Right lobe of liver (tissue), 6 donors: Measurements from ENCODE around the gene OSBPL5. TPM values are rescaled to one million over a fixed set of nuclear protein-coding genes. Genes with fewer than 3 reads are reported as not detected.

Source experiments
- ATAC-seq, 4 donors: fragments of 200-7000 bp; cut with Tn5 transposase; one replicate each; pipeline ENCODE4 v1.9.1; 2020; ENCODE audit warnings: mild to moderate bottlenecking in 4 of 4, moderate library complexity in 4 of 4
- DNase-seq, 3 donors: peaks; one replicate each; pipeline ENCODE4 v3.0.0-alpha.2; 2020
- H3K27ac ChIP-seq, 3 donors: fragments of 200-600 bp; one replicate each; pipeline ENCODE4 v1.8.0; 2022
- H3K27me3 ChIP-seq, 2 donors: fragments of 200-600 bp; one replicate each; pipeline ENCODE4 v1.8.0; 2022
- H3K36me3 ChIP-seq, 4 donors: fragments of 200-600 bp; sonication (generic) in 1 of 4; one replicate each; pipeline versions ENCODE4 v1.5.1 to v1.8.0; 2017 to 2022; ENCODE audit warnings: control low read depth in 1 of 4
- H3K4me1 ChIP-seq, 4 donors: fragments of 200-600 bp; sonication (generic) in 1 of 4; one replicate each; pipeline versions ENCODE4 v1.5.1 to v1.8.0; 2017 to 2022; ENCODE audit warnings: control low read depth in 1 of 4
- H3K4me3 ChIP-seq, 3 donors: fragments of 200-600 bp; one replicate each; pipeline ENCODE4 v1.8.0; 2022
- H3K9me3 ChIP-seq, 4 donors: fragments of 200-600 bp; sonication (generic) in 1 of 4; one replicate each; pipeline versions ENCODE4 v1.5.1 to v1.8.0; 2017 to 2022; ENCODE audit warnings: control low read depth in 1 of 4
- CTCF ChIP-seq, 4 donors: fragments of 200-600 bp in 3 of 4; fragments of 450-650 bp in 1 of 4; IDR thresholded peaks; one replicate each; pipeline versions ENCODE4 v1.5.1 to v1.8.0; 2016 to 2022; ENCODE audit warnings: antibody characterized with exemption in 4 of 4, mild to moderate bottlenecking in 2 of 4
- POLR2A ChIP-seq: fragments of 450-650 bp; IDR thresholded peaks from one replicate; pipeline ENCODE4 v1.6.1; 2017; ENCODE audit warnings: antibody characterized with exemption, mild to moderate bottlenecking
- WGBS: methylation state at CpG from one replicate; pipeline ENCODE4 v1.1.6; 2018; ENCODE audit warnings: low coverage, low lambda C conversion rate; ENCODE audit not compliant: insufficient coverage; ENCODE audit errors: missing lambda C conversion rate; 5-methylcytosine and 5-hydroxymethylcytosine counted together
- intact Hi-C, 2 donors: fragments of 100-400 bp; cut with DNase I; formaldehyde crosslinking; loops; one replicate each; pipeline versions ENCODE4 v1.11.2 to v1.14.1; 2022
- total RNA-seq, 6 experiments: library from RNA; depleted of rRNA in 2 of 6; stranded (reverse); fragments of >200 nt in 2 of 6; fragmentation: NEBNext Ultra II Directional in 3 of 6; extraction: Animal tissue kit (Norgen Biotek cat#: 25700) in 3 of 6; gene quantifications; one replicate each; pipeline versions ENCODE4 v1.1.0 to v1.2.4, GENCODE V29; 2016 to 2023
- donor health status: DM: no; HTN: yes; CAD: no.
- donor health status: DM: no; HTN: no; CAD: no.
- donor health status: DM: no; HTN: no; CAD: no.
- donor health status: DM: no; HTN: yes; CAD: no.
- donor health status: DM: no; HTN: yes; CAD: no.

OSBPL5 gene
- total RNA-seq, 6 experiments from 2014 or later = 2.2 to 6.3 (median 3.4) TPM

DNA sequence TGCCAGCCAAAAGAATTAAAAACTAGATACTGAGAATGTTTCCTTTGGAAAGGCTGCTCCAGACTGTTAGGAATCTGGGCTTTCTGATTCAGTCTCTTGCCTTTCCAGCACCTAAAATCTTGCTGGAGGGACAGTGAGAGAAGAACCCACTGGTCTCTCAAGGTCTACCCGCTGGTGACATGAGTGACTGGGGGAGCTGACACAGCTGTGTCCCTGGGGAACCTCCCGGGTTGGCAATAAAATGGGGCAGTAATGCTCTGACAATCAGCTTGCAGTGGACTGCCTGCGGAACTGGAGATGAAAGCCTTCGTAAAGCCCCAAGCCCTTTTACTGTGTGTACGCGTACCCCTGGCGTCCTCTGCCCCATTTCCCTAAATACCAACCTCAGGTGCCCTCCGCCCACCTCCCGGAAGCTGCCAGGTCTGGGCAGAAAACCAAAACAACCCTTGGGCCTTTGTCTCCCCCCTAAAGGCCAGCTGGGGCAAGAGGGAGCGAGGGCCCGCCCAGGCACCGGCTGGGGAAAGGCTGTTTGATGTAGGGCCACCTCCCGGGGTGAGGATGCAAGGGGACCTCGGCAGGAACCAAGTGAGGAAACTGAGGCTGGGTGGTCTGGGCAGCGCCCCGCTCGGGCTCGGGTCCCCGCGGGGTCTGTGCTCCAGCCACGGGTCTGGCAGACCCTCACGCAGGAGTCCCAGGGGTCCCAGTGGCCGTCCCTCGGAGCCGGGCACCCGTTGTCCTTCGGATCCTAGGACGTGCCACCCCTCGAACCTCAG is 108.6 kb downstream of the OSBPL5 start:
- Histone ChIP-seq H3K4me3 (peak overlapping the region; percentile 66 to 88 (median 83)), H3K27me3 (no peaks in the 10 kb centered on the region), H3K9me3 (no peaks in the 10 kb centered on the region), H3K27ac (peak overlapping the region; percentile 31 to 53 (median 51)), H3K36me3 (no peaks in the 10 kb centered on the region), H3K4me1 (peaks cover 0 to 13% (median 5%) of the 10 kb centered on the region in 4 donors)
- 3% methylated on average over 10 of the region's 29 CpGs for WGBS
- TF ChIP-seq POLR2A (no peak), CTCF (IDR thresholded peaks at IDR 0.05) (no peak)
- peak; percentile 50 to 58 (median 56) for ATAC-seq
- DNase-seq = peak; percentile 66 to 75 (median 69)
- intact Hi-C loops = no loop called here

DNA sequence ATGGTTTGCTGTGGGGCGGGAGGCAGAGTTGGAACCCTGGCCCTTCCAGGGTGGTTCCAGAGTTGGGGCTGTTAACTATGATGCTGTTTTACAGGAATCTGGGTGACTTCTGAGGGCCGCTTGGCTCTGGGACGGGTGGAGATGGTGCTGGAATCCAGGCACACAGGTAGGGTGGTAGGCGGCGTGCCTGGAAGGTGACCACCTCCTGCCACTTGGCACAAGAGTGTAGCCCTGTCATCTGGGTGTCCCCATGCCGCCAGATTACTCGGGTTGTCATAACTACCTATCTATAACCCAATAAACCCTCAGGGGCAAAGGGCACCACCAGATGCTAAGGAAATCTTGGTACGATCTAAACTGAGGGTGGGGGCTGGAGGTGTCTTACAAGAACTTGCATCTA is 109.2 kb downstream of the OSBPL5 start:
- H3K27me3 ChIP-seq = no peaks in the 10 kb centered on the region
- intact Hi-C loops = no loop called here
- H3K36me3 ChIP-seq = no peaks in the 10 kb centered on the region
- peak overlapping the region in 1 of 3 donors; percentile 88 for H3K4me3 ChIP-seq
- ATAC-seq (peak in 1 of 4 donors; percentile 6), DNase-seq (no peak)
- WGBS = 44% methylated on average over 3 of the region's 8 CpGs
- TF ChIP-seq POLR2A = no peak
- no peak for TF ChIP-seq CTCF (IDR thresholded peaks at IDR 0.05)
- no peak overlapping the region for H3K27ac ChIP-seq
- H3K4me1 ChIP-seq = peaks cover 0 to 13% (median 5%) of the 10 kb centered on the region in 4 donors
- H3K9me3 ChIP-seq = no peaks in the 10 kb centered on the region

DNA sequence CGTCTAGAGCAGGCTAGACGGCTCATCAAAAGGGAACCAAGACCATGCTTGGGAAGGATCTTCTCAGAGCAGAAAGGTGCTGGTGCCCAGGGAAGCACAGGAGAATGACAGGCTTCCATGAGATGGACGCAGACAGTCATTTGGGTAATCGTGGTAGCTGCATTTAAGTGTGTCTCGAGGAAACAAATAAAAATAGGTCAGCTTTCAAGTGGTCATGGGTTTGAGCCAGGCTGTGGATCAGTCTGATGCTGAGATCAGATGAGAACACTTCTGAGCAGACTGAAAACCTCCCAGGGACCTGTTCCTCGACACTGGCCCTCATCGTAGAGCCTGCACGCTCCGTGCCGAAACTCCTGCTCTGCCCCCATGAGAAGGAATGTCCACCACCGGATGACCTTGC is 112.5 kb downstream of the OSBPL5 start:
- Histone ChIP-seq H3K4me1 (peaks cover 0 to 10% (median 5%) of the 10 kb centered on the region in 4 donors), H3K27ac (no peak overlapping the region), H3K4me3 (no peak overlapping the region), H3K36me3 (no peaks in the 10 kb centered on the region), H3K27me3 (no peaks in the 10 kb centered on the region), H3K9me3 (no peaks in the 10 kb centered on the region)
- TF ChIP-seq CTCF (IDR thresholded peaks at IDR 0.05) (no peak), POLR2A (no peak)
- intact Hi-C loops = no loop called here
- DNase-seq (no peak), ATAC-seq (no peak)
- WGBS = 62% methylated on average over 5 of the region's 11 CpGs

DNA sequence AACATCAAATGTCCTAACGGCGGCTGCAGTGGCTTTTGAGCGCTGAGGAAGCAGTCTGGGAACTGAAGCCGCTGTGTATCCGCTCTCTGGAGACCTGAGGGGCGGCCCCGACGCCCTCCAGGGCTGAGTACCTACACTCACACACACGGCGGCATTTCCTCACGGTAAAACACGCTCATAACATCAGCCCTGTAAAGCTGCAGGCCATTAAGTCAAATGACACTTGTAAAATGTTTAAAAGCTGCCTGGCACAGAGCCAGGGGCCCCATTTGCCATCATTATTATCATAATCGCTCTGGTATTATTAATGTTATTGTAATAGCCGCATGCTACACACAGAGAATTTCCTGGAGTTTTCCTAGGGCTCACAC is 113.0 kb downstream of the OSBPL5 start:
- no peaks in the 10 kb centered on the region for H3K9me3 ChIP-seq
- H3K4me3 ChIP-seq = no peak overlapping the region
- ATAC-seq = no peak
- intact Hi-C loops = no loop called here
- H3K27me3 ChIP-seq = no peaks in the 10 kb centered on the region
- whole genome bisulfite sequencing = 70% methylated on average over 2 of the region's 14 CpGs
- no peak for DNase-seq
- TF ChIP-seq CTCF (IDR thresholded peaks at IDR 0.05) (no peak), POLR2A (no peak)
- no peak overlapping the region for H3K27ac ChIP-seq
- no peaks in the 10 kb centered on the region for H3K36me3 ChIP-seq
- peaks cover 0 to 10% (median 5%) of the 10 kb centered on the region in 4 donors for H3K4me1 ChIP-seq
